MCF 10A (cell line): Measurements from ENCODE around the gene RAI1. TPM values are rescaled to one million over a fixed set of nuclear protein-coding genes. Genes with fewer than 3 reads are reported as not detected.
A peak's percentile ranks its signal among the peaks of the same experiment; 100 is the strongest.

Source experiments
- BruUV-seq: library from RNA; stranded (reverse); fragments of 400-500 nt; replicated peaks from 2 replicates; lab custom pipeline; 2021; lab: Mats Ljungman, UMichigan
- CTCF ChIA-PET: fragments of 300-600 bp; sonication (Branson Sonifier 250); formaldehyde crosslinking; extraction: SDS; loops from one replicate; lab custom pipeline; 2021; ENCODE audit warnings: antibody characterized with exemption, inconsistent platforms; lab: Yijun Ruan, JAX
- POLR2A ChIA-PET: fragments of 300-600, 350-650 bp; sonication (Branson Sonifier 250); formaldehyde crosslinking; extraction: SDS; loops from one replicate; lab custom pipeline; 2020; ENCODE audit warnings: antibody characterized with exemption, inconsistent platforms; lab: Yijun Ruan, JAX
- DNase-seq: peaks from one replicate; pipeline ENCODE4 v3.0.0-alpha.2; 2018; ENCODE audit not compliant: unreplicated experiment
- H3K27ac Mint-ChIP-seq: one replicate; pipeline ENCODE4 v1.8.0; 2022; ENCODE audit warnings: mild to moderate bottlenecking, low read depth, mixed read lengths; ENCODE audit not compliant: unreplicated experiment
- H3K27me3 Mint-ChIP-seq: one replicate; pipeline ENCODE4 v1.8.0; 2022; ENCODE audit warnings: mixed read lengths; ENCODE audit not compliant: insufficient read depth, unreplicated experiment
- H3K36me3 Mint-ChIP-seq: one replicate; pipeline ENCODE4 v1.8.0; 2022; ENCODE audit warnings: mild to moderate bottlenecking, moderate library complexity, mixed read lengths; ENCODE audit not compliant: insufficient read depth, unreplicated experiment
- H3K4me1 Mint-ChIP-seq: one replicate; pipeline ENCODE4 v1.8.0; 2022; ENCODE audit warnings: mixed read lengths; ENCODE audit not compliant: insufficient read depth, unreplicated experiment
- H3K4me3 Mint-ChIP-seq: one replicate; pipeline ENCODE4 v1.8.0; 2022; ENCODE audit warnings: mild to moderate bottlenecking, moderate library complexity, mixed read lengths; ENCODE audit not compliant: unreplicated experiment
- H3K9me3 Mint-ChIP-seq: one replicate; pipeline ENCODE4 v1.8.0; 2022; ENCODE audit warnings: mixed read lengths; ENCODE audit not compliant: unreplicated experiment
- intact Hi-C: fragments of 100-400 bp; cut with micrococcal nuclease; formaldehyde crosslinking; loops from 2 replicates; pipeline ENCODE4 v1.14.1; 2022
- total RNA-seq: library from RNA; stranded (reverse); gene quantifications from 2 replicates; pipeline ENCODE4 v1.2.3, GENCODE V29; 2022
- TF ChIP-seq, protein P1 (sequence below): fragments of 200-600 bp; IDR thresholded peaks from one replicate; pipeline ENCODE4 v1.8.0; 2022; ENCODE audit warnings: antibody characterized with exemption, mild to moderate bottlenecking; ENCODE audit not compliant: unreplicated experiment

RAI1 gene
- total RNA-seq, 1 experiment from 2014 or later: 30.4 TPM

- Mint-ChIP-seq H3K27me3 (peaks cover 8% of the 10 kb centered on the region), H3K4me1 (peaks cover 25% of the 10 kb centered on the region), H3K27ac (no peak overlapping the region), H3K36me3 (no peaks in the 10 kb centered on the region), H3K9me3 (no peaks in the 10 kb centered on the region), H3K4me3 (no peak overlapping the region)
- ChIA-PET CTCF (interaction anchor here (0.7 to 2.6 kb wide), 4 partner anchors 11 to 312 kb away, joined by 3 to 10 read pairs (median 5); no protein-coding TSS in a partner anchor), POLR2A (interaction anchor here (0.9 to 2.2 kb wide), 3 partner anchors 10 to 172 kb away, joined by 3 to 6 read pairs (median 3); no protein-coding TSS in a partner anchor)
- no TSS peak for BruUV-seq
- TF ChIP-seq, protein P1, sequence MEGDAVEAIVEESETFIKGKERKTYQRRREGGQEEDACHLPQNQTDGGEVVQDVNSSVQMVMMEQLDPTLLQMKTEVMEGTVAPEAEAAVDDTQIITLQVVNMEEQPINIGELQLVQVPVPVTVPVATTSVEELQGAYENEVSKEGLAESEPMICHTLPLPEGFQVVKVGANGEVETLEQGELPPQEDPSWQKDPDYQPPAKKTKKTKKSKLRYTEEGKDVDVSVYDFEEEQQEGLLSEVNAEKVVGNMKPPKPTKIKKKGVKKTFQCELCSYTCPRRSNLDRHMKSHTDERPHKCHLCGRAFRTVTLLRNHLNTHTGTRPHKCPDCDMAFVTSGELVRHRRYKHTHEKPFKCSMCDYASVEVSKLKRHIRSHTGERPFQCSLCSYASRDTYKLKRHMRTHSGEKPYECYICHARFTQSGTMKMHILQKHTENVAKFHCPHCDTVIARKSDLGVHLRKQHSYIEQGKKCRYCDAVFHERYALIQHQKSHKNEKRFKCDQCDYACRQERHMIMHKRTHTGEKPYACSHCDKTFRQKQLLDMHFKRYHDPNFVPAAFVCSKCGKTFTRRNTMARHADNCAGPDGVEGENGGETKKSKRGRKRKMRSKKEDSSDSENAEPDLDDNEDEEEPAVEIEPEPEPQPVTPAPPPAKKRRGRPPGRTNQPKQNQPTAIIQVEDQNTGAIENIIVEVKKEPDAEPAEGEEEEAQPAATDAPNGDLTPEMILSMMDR: no peak
- peak; percentile 77 for DNase-seq
- intact Hi-C loops: no loop called here
Observed at GRCh38 chr17:17666111-17666714, 15.0 kb upstream of the RAI1 start.

DNA sequence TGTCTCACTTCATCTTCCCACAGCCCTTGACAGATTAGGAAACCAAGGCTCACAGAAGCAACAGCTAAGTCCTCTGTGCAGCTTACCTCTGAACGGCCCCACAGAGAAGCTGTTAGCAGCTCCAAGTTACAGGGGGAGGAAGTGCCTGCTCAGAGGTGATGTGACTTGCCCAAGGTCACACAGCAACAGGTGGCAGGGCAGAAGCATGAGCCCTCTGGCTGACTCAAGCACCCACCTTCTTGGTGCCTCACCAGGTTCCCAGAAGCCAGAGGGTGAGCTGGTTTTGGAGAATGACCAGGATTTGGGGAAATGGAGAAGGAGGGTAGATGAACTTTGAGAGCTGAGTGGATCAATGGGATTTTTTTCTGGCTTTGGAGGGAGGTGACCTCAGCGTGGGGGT, 14.0 kb upstream of the RAI1 start:
- Mint-ChIP-seq H3K27me3 (peaks cover 13% of the 10 kb centered on the region), H3K36me3 (no peaks in the 10 kb centered on the region), H3K4me3 (no peak overlapping the region), H3K9me3 (no peaks in the 10 kb centered on the region), H3K4me1 (peaks cover 25% of the 10 kb centered on the region), H3K27ac (no peak overlapping the region)
- ChIA-PET CTCF (interaction anchor here (0.7 to 2.6 kb wide), 3 partner anchors 12 to 32 kb away, joined by 3 to 10 read pairs (median 3); no protein-coding TSS in a partner anchor), POLR2A (no interaction called here)
- TF ChIP-seq, protein P1: no peak
- no peak for DNase-seq
- intact Hi-C loops: no loop called here
- BruUV-seq: no TSS peak

DNA sequence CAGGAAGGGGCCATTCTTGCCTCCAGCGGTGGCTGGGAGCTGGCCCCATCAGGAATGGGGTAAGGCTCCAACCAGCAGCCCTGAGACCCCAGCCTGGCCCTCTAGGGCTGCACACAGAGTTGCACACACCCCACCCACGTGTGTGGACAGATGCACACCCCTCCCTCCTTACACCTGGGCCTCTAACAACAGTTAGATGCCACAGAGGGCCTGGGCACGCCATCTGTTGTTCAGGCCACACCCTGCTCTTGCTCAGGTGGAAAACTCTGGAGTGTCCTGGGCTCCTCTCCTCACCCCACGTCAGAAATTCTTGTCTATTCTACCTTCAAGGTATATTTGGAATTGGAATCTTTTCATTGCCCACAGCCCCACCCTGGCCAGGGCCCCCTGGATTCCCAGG, 13.3 kb upstream of the RAI1 start:
- Mint-ChIP-seq H3K27ac (no peak overlapping the region), H3K9me3 (no peaks in the 10 kb centered on the region), H3K4me1 (peaks cover 27% of the 10 kb centered on the region), H3K36me3 (no peaks in the 10 kb centered on the region), H3K4me3 (no peak overlapping the region), H3K27me3 (peaks cover 13% of the 10 kb centered on the region)
- no TSS peak for BruUV-seq
- DNase-seq: no peak
- intact Hi-C loops: no loop called here
- TF ChIP-seq, protein P1: no peak
- ChIA-PET CTCF (interaction anchor here (1.0 to 2.6 kb wide), 3 partner anchors 12 to 31 kb away, joined by 3 to 10 read pairs (median 3); no protein-coding TSS in a partner anchor), POLR2A (no interaction called here)

- Mint-ChIP-seq H3K27me3 (peaks cover 13% of the 10 kb centered on the region), H3K27ac (no peak overlapping the region), H3K4me3 (no peak overlapping the region), H3K36me3 (no peaks in the 10 kb centered on the region), H3K9me3 (no peaks in the 10 kb centered on the region), H3K4me1 (peaks cover 23% of the 10 kb centered on the region)
- intact Hi-C loops: no loop called here
- DNase-seq: no peak
- ChIA-PET CTCF (interaction anchor here (0.6 to 1.1 kb wide), 3 partner anchors 11 to 312 kb away, joined by 3 read pairs; no protein-coding TSS in a partner anchor), POLR2A (no interaction called here)
- BruUV-seq: no TSS peak
- TF ChIP-seq, protein P1: no peak
Observed at GRCh38 chr17:17668358-17668757, 12.9 kb upstream of the RAI1 start.
